Measurements from ENCODE around the gene TMEM88. TPM values are rescaled to one million over a fixed set of nuclear protein-coding genes. Genes with fewer than 3 reads are reported as not detected.
A peak's percentile ranks its signal among the peaks of the same experiment; 100 is the strongest.

Gene TMEM88
- total and polyA plus RNA-seq, 2 of the 13 experiments (the other 11 are each of a cell fraction or from before 2014, with no cell fraction given): 0.31 to 0.66 TPM

- TF ChIP-seq, protein P1, sequence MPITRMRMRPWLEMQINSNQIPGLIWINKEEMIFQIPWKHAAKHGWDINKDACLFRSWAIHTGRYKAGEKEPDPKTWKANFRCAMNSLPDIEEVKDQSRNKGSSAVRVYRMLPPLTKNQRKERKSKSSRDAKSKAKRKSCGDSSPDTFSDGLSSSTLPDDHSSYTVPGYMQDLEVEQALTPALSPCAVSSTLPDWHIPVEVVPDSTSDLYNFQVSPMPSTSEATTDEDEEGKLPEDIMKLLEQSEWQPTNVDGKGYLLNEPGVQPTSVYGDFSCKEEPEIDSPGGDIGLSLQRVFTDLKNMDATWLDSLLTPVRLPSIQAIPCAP (CRISPR knock-in tag; IDR thresholded peaks at IDR 0.05; ENCODE audit: low read depth): no peak
- 0 out of 2 replicates have a peak, but pooled peaks have one; percentile 5 for TF ChIP-seq HES4 (CRISPR knock-in tag; IDR thresholded peaks at IDR 0.05; ENCODE audit: borderline replicate concordance)
- TF ChIP-seq ZBTB46 (CRISPR knock-in tag; IDR thresholded peaks at IDR 0.05; ENCODE audit: borderline replicate concordance): no peak
- TF ChIP-seq, protein P2, sequence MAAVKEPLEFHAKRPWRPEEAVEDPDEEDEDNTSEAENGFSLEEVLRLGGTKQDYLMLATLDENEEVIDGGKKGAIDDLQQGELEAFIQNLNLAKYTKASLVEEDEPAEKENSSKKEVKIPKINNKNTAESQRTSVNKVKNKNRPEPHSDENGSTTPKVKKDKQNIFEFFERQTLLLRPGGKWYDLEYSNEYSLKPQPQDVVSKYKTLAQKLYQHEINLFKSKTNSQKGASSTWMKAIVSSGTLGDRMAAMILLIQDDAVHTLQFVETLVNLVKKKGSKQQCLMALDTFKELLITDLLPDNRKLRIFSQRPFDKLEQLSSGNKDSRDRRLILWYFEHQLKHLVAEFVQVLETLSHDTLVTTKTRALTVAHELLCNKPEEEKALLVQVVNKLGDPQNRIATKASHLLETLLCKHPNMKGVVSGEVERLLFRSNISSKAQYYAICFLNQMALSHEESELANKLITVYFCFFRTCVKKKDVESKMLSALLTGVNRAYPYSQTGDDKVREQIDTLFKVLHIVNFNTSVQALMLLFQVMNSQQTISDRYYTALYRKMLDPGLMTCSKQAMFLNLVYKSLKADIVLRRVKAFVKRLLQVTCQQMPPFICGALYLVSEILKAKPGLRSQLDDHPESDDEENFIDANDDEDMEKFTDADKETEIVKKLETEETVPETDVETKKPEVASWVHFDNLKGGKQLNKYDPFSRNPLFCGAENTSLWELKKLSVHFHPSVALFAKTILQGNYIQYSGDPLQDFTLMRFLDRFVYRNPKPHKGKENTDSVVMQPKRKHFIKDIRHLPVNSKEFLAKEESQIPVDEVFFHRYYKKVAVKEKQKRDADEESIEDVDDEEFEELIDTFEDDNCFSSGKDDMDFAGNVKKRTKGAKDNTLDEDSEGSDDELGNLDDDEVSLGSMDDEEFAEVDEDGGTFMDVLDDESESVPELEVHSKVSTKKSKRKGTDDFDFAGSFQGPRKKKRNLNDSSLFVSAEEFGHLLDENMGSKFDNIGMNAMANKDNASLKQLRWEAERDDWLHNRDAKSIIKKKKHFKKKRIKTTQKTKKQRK (IDR thresholded peaks at IDR 0.05; ENCODE audit: low read length): no peak
- TF ChIP-seq ZNF138 (CRISPR knock-in tag; IDR thresholded peaks at IDR 0.05; ENCODE audit: low read depth): no peak
- TF ChIP-seq POLR2A (IDR thresholded peaks at IDR 0.05; ENCODE audit: insufficient read depth in 1 of 2, low read depth in 2 of 2, low read length in 2 of 2): peak; percentile 46 to 57; a peak in 2 of 4 replicates
- TF ChIP-seq ZSCAN30 (CRISPR knock-in tag; IDR thresholded peaks at IDR 0.05): no peak
- peak; percentile 100 for TF ChIP-seq BHLHE40 (IDR thresholded peaks at IDR 0.05; ENCODE audit: low read length)
- no peak for TF ChIP-seq ZNF570 (CRISPR knock-in tag; IDR thresholded peaks at IDR 0.05; ENCODE audit: borderline replicate concordance)
- peak; percentile 52; the same call in 1 of the 2 replicates for TF ChIP-seq ZNF790 (CRISPR knock-in tag; IDR thresholded peaks at IDR 0.05; ENCODE audit: borderline replicate concordance)
- no peak for TF ChIP-seq NCOA1 (CRISPR knock-in tag; IDR thresholded peaks at IDR 0.05)
- TF ChIP-seq SALL1 (CRISPR knock-in tag; IDR thresholded peaks at IDR 0.05): no peak; the same call in 1 of the 2 replicates
- TF ChIP-seq TGIF2 (CRISPR knock-in tag; IDR thresholded peaks at IDR 0.05): peak; percentile 67
- TF ChIP-seq, protein P3, sequence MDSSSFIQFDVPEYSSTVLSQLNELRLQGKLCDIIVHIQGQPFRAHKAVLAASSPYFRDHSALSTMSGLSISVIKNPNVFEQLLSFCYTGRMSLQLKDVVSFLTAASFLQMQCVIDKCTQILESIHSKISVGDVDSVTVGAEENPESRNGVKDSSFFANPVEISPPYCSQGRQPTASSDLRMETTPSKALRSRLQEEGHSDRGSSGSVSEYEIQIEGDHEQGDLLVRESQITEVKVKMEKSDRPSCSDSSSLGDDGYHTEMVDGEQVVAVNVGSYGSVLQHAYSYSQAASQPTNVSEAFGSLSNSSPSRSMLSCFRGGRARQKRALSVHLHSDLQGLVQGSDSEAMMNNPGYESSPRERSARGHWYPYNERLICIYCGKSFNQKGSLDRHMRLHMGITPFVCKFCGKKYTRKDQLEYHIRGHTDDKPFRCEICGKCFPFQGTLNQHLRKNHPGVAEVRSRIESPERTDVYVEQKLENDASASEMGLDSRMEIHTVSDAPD (CRISPR knock-in tag; IDR thresholded peaks at IDR 0.05): no peak
- no peak for TF ChIP-seq IKZF5 (CRISPR knock-in tag; IDR thresholded peaks at IDR 0.05)
- no peak for TF ChIP-seq ZNF615 (CRISPR knock-in tag; IDR thresholded peaks at IDR 0.05; ENCODE audit: borderline replicate concordance)
- TF ChIP-seq SP5 (CRISPR knock-in tag; IDR thresholded peaks at IDR 0.05; ENCODE audit: borderline replicate concordance, low read depth): peak; percentile 64; the same call in 1 of the 2 replicates
- no peak for TF ChIP-seq ETS1 (CRISPR knock-in tag; IDR thresholded peaks at IDR 0.05)
- no peak for TF ChIP-seq RBFOX2 (IDR thresholded peaks at IDR 0.05; ENCODE audit: low read depth, low read length)
These were observed 19.7 kb upstream of the TMEM88 start (continued) for GRCh38 chr17:7834957-7835813.

Data from HepG2 (cell line).